Aorta (tissue), 5 donors: Measurements from ENCODE around the gene TNRC6C. TPM values are rescaled to one million over a fixed set of nuclear protein-coding genes. Genes with fewer than 3 reads are reported as not detected.

Experiments
- ATAC-seq: fragments of 200-7000 bp; cut with Tn5 transposase; one replicate; pipeline ENCODE4 v1.9.1; 2022; ENCODE audit warnings: moderate library complexity; ENCODE audit not compliant: low FRiP score
- DNase-seq, 2 donors: peaks; one replicate each; pipeline ENCODE4 v3.0.0-alpha.2; 2020
- H3K27ac ChIP-seq, 2 donors: one replicate each; pipeline ENCODE4 v1.5.1; 2013; ENCODE audit warnings: low read length in 2 of 2, mild to moderate bottlenecking in 2 of 2, moderate library complexity in 2 of 2, control low read depth in 1 of 2, inconsistent platforms in 1 of 2, low read depth in 1 of 2
- H3K27me3 ChIP-seq, 2 donors: one replicate each; pipeline ENCODE4 v1.6.1; 2013; ENCODE audit warnings: control low read depth in 1 of 2, low read length in 1 of 2, mild to moderate bottlenecking in 1 of 2, moderate library complexity in 1 of 2; ENCODE audit not compliant: insufficient read depth in 2 of 2, control insufficient read depth in 1 of 2
- H3K36me3 ChIP-seq, 2 donors: one replicate each; pipeline ENCODE4 v1.6.1; 2013; ENCODE audit warnings: control low read depth in 1 of 2, low read length in 1 of 2, mild to moderate bottlenecking in 1 of 2; ENCODE audit not compliant: insufficient read depth in 2 of 2, control insufficient read depth in 1 of 2
- H3K4me1 ChIP-seq, 2 donors: one replicate each; pipeline ENCODE4 v1.6.1; 2013; ENCODE audit warnings: low read length in 2 of 2, control low read depth in 1 of 2, mild to moderate bottlenecking in 1 of 2, moderate library complexity in 1 of 2; ENCODE audit not compliant: insufficient read depth in 2 of 2, control insufficient read depth in 1 of 2
- H3K4me3 ChIP-seq, 2 donors: one replicate each; pipeline ENCODE4 v1.5.1; 2013; ENCODE audit warnings: low read length in 2 of 2, control low read depth in 1 of 2, mild to moderate bottlenecking in 1 of 2
- H3K9me3 ChIP-seq: one replicate; pipeline ENCODE4 v1.6.1; 2013; ENCODE audit warnings: mild to moderate bottlenecking, low read length; ENCODE audit not compliant: control insufficient read depth
- WGBS, 2 donors: extraction: QIAGEN DNeasy Blood & Tissue Kit; methylation state at CpG; one replicate each; pipeline ENCODE4 v1.1.7; 2013; 5-methylcytosine and 5-hydroxymethylcytosine counted together
- intact Hi-C, 2 donors: fragments of 100-400 bp; cut with DNase I; formaldehyde crosslinking; loops; one replicate each; pipeline versions ENCODE4 v1.14.2 to v1.15.0; 2022
- polyA plus RNA-seq, 2 donors: library from polyadenylated mRNA; stranded (reverse); fragments of 200-250 nt; gene quantifications; one replicate each; pipeline ENCODE4 v1.2.3, GENCODE V29; 2013
- total RNA-seq, 2 donors: library from RNA; stranded (reverse); fragmentation: NEBNext Ultra II Directional; extraction: Animal tissue kit (Norgen Biotek cat#: 25700); gene quantifications; one replicate each; pipeline ENCODE4 v1.2.1, GENCODE V29; 2021
- donor health status: healthy with polysubstance abuse.
- donor health status: Bipolar disorder and iron deficiency.
- donor health status: DM: no; HTN: no; CAD: no.
- donor health status: DM: no; HTN: no; CAD: no.
- donor health status: DM: yes; HTN: yes; CAD: no.

TNRC6C gene
- total and polyA plus RNA-seq, 4 donors: 3.3 to 62.2 (median 28.6) TPM

- WGBS, 2 donors: 44 to 45% methylated on average over 17 of the region's 17 CpGs
- no peaks in the 10 kb centered on the region for H3K4me1 ChIP-seq
- ATAC-seq: no peak
Measured at GRCh38 chr17:77916703-77917481, 41.6 kb upstream of the TNRC6C start.

DNA sequence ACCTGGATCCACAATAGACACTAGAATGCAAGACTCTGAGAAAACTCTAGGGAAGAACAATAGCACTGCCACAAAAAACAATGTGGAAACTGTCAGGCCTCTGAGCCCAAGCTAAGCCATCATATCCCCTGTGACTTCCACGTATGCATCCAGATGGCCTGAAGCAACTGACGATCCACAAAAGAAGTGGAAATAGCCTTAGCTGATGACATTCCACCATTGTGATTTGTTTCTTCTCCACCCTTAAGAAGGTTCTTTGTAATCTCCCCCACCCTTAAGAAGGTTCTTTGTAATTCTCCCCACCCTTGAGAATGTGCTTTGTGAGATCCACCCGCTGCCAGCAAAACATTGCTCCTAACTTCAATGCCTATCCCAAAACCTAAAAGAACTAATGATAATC lies 39.2 kb upstream of the TNRC6C start:
- DNase-seq (no peak), ATAC-seq (no peak)
- H3K4me3 ChIP-seq: no peak overlapping the region
- no peaks in the 10 kb centered on the region for H3K36me3 ChIP-seq
- no peaks in the 10 kb centered on the region for H3K4me1 ChIP-seq
- no peaks in the 10 kb centered on the region for H3K9me3 ChIP-seq
- no peak overlapping the region for H3K27ac ChIP-seq
- WGBS, 2 donors: 93 to 95% methylated on average over 3 of the region's 3 CpGs
- intact Hi-C loops: no loop called here
- peaks cover 0 to under 1% of the 10 kb centered on the region in 2 donors for H3K27me3 ChIP-seq

More at GRCh38 chr17:77916703-77917481, 41.6 kb upstream of the TNRC6C start:
- Histone ChIP-seq H3K36me3 (no peaks in the 10 kb centered on the region), H3K27ac (no peak overlapping the region), H3K4me3 (no peak overlapping the region), H3K9me3 (no peaks in the 10 kb centered on the region), H3K27me3 (peaks cover 0 to 1% of the 10 kb centered on the region in 2 donors)
- intact Hi-C loops: no loop called here
- DNase-seq: peak in 1 of 2 donors; percentile 55

- Histone ChIP-seq H3K27me3 (no peaks in the 10 kb centered on the region), H3K4me1 (no peaks in the 10 kb centered on the region), H3K4me3 (no peak overlapping the region), H3K27ac (no peak overlapping the region), H3K36me3 (no peaks in the 10 kb centered on the region), H3K9me3 (no peaks in the 10 kb centered on the region)
- no peak for ATAC-seq
- DNase-seq: peak in 1 of 2 donors; percentile 57
- intact Hi-C loops: no loop called here
- 86 to 91% methylated on average over 9 of the region's 9 CpGs for WGBS, 2 donors
Measured at GRCh38 chr17:77923135-77923534, 35.4 kb upstream of the TNRC6C start.

DNA sequence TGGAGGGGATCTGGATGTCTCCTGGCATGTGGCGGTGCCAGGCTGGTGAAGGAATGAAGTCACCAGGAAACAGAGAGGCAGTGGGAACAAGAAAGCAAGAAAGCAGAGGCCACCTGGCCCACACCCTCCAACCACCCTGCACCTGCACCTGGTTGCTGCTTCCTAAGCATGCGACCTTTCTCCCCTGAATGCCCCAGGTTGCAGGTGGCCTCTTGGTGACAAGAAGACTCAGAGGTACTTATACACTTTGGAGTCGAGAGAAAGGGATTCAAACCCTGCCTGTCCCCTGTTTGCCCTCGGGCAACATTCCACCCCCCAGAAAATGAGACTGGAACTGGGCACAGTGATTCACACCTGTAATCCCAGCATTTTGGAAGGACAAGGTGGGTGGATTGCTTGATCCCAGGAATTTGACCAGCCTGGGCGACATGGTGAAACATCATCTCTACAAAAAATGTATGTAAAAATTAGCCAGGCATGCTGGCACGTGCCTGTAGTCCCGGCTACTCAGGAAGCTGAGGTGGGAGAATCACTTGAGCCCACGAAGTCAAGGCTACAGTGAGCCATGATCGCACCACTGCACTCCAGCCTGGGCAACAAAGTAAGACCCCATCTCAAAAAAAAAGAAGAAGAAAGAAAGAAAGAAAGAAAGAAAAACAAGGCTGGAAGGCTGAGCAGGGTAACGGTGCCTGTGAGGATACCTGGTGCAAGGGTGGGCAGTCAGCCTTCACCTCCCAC lies 34.6 kb upstream of the TNRC6C start:
- Histone ChIP-seq H3K4me3 (no peak overlapping the region), H3K27me3 (no peaks in the 10 kb centered on the region), H3K36me3 (no peaks in the 10 kb centered on the region), H3K4me1 (no peaks in the 10 kb centered on the region), H3K27ac (no peak overlapping the region), H3K9me3 (no peaks in the 10 kb centered on the region)
- intact Hi-C loops: no loop called here
- ATAC-seq (no peak), DNase-seq (no peak)
- 95% methylated on average over 10 of the region's 10 CpGs for WGBS, 2 donors

DNA sequence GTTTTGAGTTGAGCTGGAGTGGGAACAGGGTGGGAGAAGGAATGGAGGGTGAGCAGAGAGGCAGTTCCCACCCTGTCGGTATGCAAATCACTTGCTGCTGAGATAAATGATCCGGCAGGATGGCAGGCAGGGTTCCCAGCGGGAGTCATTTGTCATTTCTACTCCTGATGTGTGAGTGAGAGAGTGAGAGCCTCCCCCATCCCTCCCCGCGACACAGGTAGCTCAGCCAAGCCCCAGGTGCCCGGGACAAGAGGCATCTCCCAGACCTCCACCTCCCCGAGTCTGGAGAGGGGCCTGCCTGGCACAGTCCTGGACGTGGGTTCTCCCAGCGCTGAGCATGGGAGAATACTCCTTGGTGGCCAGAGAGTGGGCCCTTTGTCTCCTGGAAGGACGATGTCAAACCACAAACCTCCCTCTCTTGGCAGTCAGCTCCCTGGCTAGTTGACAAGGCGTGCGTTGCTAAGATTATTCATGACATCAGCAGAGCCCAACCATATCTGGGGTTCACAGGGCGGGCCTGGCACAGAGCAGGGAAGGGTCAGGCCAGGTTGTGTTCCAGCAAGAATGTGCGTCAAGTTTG lies 33.7 kb upstream of the TNRC6C start:
- Histone ChIP-seq H3K27ac (no peak overlapping the region), H3K27me3 (no peaks in the 10 kb centered on the region), H3K9me3 (no peaks in the 10 kb centered on the region), H3K4me1 (no peaks in the 10 kb centered on the region), H3K36me3 (no peaks in the 10 kb centered on the region), H3K4me3 (no peak overlapping the region)
- intact Hi-C loops: no loop called here
- peak; percentile 80 to 83 for DNase-seq
- ATAC-seq: peak; percentile 72
- 38% methylated on average over 14 of the region's 14 CpGs for WGBS, 2 donors

DNA sequence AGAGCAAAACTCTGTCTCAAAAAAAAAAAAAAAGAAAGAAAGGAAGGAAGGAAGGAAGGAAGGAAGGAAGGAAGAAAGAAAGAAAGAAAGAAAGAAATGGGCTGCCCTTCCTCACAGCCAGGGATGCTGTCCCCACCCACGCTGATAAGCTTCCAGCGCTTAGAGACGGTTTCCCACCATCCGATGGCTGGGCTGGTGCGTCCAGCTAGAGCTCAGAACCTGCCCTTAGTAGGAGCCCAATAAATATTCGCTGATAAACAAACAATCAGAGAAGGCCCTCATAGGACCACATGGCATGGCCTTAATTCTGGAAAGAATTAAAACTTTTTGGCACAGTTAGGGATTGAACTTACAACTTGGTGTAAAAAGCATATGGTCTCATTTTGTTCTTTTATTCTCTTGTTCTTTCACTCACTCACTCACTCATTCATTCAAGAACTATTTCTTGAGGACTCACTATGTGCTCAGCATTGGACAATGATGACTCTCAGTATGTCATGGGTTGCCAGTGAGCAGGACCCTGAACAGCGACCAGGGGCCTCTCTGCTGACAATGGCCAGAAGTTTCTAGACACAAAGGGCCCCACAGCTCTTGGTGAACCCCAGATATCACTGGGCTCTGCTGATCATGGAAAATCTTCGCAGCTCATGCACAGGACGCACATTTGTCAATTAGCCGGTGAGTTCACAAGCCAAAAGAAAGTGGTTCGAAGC lies 32.5 kb upstream of the TNRC6C start:
- no peak for DNase-seq
- intact Hi-C loops: no loop called here
- H3K36me3 ChIP-seq: no peaks in the 10 kb centered on the region
- H3K27ac ChIP-seq: no peak overlapping the region
- no peaks in the 10 kb centered on the region for H3K27me3 ChIP-seq
- no peaks in the 10 kb centered on the region for H3K9me3 ChIP-seq
- H3K4me3 ChIP-seq: no peak overlapping the region
- H3K4me1 ChIP-seq: no peaks in the 10 kb centered on the region
- ATAC-seq: no peak
- 93 to 94% methylated on average over 11 of the region's 11 CpGs for WGBS, 2 donors

DNA sequence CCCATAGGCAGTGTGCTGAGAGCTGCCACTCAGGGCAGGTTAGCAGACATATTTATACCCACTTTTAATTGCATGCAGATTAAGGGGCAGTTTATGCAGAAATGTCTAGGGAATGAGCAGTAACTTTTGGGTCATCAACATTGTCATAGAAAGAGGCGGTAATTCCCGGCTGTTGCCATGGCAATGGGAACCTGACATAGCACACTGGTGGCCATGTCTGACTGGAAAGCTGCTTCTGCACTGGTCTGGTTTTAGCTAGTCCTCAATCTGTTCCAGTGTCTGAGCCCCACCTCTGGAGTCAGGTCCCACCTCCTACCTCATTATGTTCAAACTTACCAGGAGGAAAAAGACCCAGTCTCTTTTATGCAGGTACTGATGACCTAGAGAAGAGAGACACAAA lies 31.5 kb upstream of the TNRC6C start:
- 86 to 89% methylated on average over 2 of the region's 2 CpGs for WGBS, 2 donors
- Histone ChIP-seq H3K27me3 (no peaks in the 10 kb centered on the region), H3K4me3 (no peak overlapping the region), H3K9me3 (no peaks in the 10 kb centered on the region), H3K4me1 (no peaks in the 10 kb centered on the region), H3K36me3 (no peaks in the 10 kb centered on the region), H3K27ac (no peak overlapping the region)
- intact Hi-C loops: no loop called here
- ATAC-seq: no peak
- DNase-seq: no peak

DNA sequence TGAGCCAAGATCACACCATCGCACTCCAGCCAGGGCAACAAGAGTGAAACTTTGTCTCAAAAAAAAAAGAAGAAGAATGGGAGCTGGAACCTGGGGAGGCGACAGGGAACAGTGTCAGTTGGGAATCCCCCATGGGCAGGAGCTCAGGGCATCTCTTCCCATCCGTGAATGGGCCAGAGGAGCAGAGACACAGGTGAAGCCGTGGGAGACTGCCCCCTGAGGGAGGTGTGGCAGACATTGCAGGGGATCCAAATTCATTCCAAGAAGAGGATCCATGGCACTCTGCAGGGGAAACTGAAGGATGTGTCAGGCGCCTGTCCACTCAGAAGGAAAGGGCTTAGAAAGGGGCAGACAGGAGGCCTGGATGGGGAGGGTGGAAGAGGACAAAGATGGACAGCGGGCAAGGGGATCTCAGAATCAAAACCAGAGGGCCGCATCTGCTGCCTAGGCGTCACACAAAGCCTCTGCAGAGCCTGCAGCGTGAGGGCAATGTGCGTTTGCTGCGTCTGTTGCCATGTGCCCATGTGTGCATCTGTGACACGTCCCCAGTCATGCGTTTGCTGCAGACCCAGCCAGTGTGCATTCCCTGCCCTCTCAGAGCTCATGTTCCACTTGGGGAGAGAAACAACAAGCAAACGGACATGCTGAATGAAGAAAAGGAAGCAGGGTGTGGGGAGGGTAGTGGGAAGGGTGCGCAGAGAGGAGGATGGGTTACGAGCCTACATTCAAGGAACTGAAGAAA lies 30.6 kb upstream of the TNRC6C start:
- Histone ChIP-seq H3K4me3 (no peak overlapping the region), H3K36me3 (no peaks in the 10 kb centered on the region), H3K4me1 (no peaks in the 10 kb centered on the region), H3K27ac (no peak overlapping the region), H3K9me3 (no peaks in the 10 kb centered on the region), H3K27me3 (no peaks in the 10 kb centered on the region)
- ATAC-seq (no peak), DNase-seq (no peak)
- intact Hi-C loops: no loop called here
- WGBS, 2 donors: 91 to 93% methylated on average over 16 of the region's 16 CpGs
